ENCODE data around the gene CER1.
"Not testable (repeated sequence)": the region's sequence is repeated elsewhere in the genome, so short reads cannot be mapped to it uniquely, and the experiment has no call there.

- not testable (repeated sequence) for TF ChIP-seq EZH2phosphoT487 (IDR thresholded peaks at IDR 0.05; ENCODE audit: borderline replicate concordance, low read depth); CTCF (IDR thresholded peaks at IDR 0.05); POLR2AphosphoS5 (IDR thresholded peaks at IDR 0.05; ENCODE audit: low read depth, low read length); RCOR1 (IDR thresholded peaks at IDR 0.05; ENCODE audit: low read length); TCF12 (IDR thresholded peaks at IDR 0.05); SIN3A (IDR thresholded peaks at IDR 0.05; ENCODE audit: borderline replicate concordance, low read depth, low read length); GABPA (IDR thresholded peaks at IDR 0.05; ENCODE audit: low read depth); GATA2 (CRISPR knock-in tag; IDR thresholded peaks at IDR 0.05); USF2 (IDR thresholded peaks at IDR 0.05; ENCODE audit: borderline replicate concordance, low read depth, low read length)
Observed at GRCh38 chr9:14682616-14683015, 39.9 kb downstream of the CER1 start.

Measured in SK-N-SH (cell line).